ENCODE measurements around the gene CFAP68. TPM values are rescaled to one million over a fixed set of nuclear protein-coding genes. Genes with fewer than 3 reads are reported as not detected.

Gene CFAP68
- total and polyA plus RNA-seq, 2 of the 8 experiments (the other 6 are each of a cell fraction or from before 2014, with no cell fraction given), result 21.4 to 43.1 TPM

- Histone ChIP-seq H4K91ac (replicated peaks; ENCODE audit: insufficient read length, low read length) (no peak overlapping the region), H3K79me2 (ENCODE audit: control insufficient read depth in 1 of 2, insufficient read depth in 2 of 2, low read length in 2 of 2) (no peaks in the 10 kb centered on the region), H3K23ac (ENCODE audit: insufficient read length) (no peak overlapping the region), H2BK15ac (ENCODE audit: low read length) (no peak overlapping the region), H3K9ac (replicated peaks in 1 of 4; ENCODE audit: extremely low read depth in 1 of 4, low read depth in 3 of 4, low read length in 3 of 4) (no peak overlapping the region), H3K14ac (ENCODE audit: insufficient read length) (no peak overlapping the region), H2BK12ac (ENCODE audit: low read depth, low read length) (no peak overlapping the region), H2BK120ac (replicated peaks; ENCODE audit: low read depth, low read length) (no peak overlapping the region), H2BK20ac (ENCODE audit: low read length) (no peak overlapping the region), H2AFZ (ENCODE audit: low read length) (no peak overlapping the region), H4K8ac (ENCODE audit: extremely low read depth, insufficient read depth, low read length) (no peak overlapping the region), H2BK5ac (ENCODE audit: low read depth, low read length) (no peak overlapping the region), H3K56ac (replicated peaks; ENCODE audit: insufficient read length, low read depth, low read length) (no peak overlapping the region), H3K4me3 (ENCODE audit: extremely low read depth in 1 of 4, insufficient read depth in 2 of 4, low read depth in 3 of 4, low read length in 4 of 4) (no peak overlapping the region), H3K27me3 (replicated peaks in 1 of 4; ENCODE audit: control insufficient read depth in 3 of 4, extremely low read depth in 1 of 4, insufficient read depth in 3 of 4, low read length in 3 of 4) (no peaks in the 10 kb centered on the region), H3K4ac (replicated peaks; ENCODE audit: insufficient read length, low read depth, low read length) (no peak overlapping the region), H3K27ac (ENCODE audit: low read depth, low read length) (no peak overlapping the region), H3K23me2 (ENCODE audit: low read depth, low read length) (no peaks in the 10 kb centered on the region), H4K20me1 (replicated peaks in 1 of 2; ENCODE audit: control insufficient read depth in 1 of 2, insufficient read depth in 2 of 2, low read length in 2 of 2) (no peaks in the 10 kb centered on the region), H3K79me1 (ENCODE audit: low read depth, low read length) (no peaks in the 10 kb centered on the region), H2AK5ac (ENCODE audit: low read depth, low read length) (no peak overlapping the region), H3K4me1 (replicated peaks in 1 of 4; ENCODE audit: control insufficient read depth in 3 of 4, insufficient read depth in 4 of 4, low read length in 3 of 4) (no peaks in the 10 kb centered on the region), H4K5ac (ENCODE audit: insufficient read length, low read depth, low read length) (no peak overlapping the region), H3K9me3 (ENCODE audit: insufficient read depth in 2 of 2, low read depth in 1 of 2, low read length in 1 of 2) (no peaks in the 10 kb centered on the region), H3K18ac (ENCODE audit: extremely low read depth, low read length) (no peak overlapping the region), H3K4me2 (ENCODE audit: insufficient read depth in 1 of 2, low read depth in 2 of 2, low read length in 2 of 2) (no peak overlapping the region), H3K36me3 (ENCODE audit: control insufficient read depth in 2 of 4, insufficient read depth in 4 of 4, low read length in 3 of 4) (peaks cover 0 to 13% (median 0%) of the 10 kb centered on the region in 4 experiments; a peak in 2 of 8 replicates)
- DNase-seq (ENCODE audit: low read depth in 1 of 2, low spot score in 2 of 2) (no peak), FAIRE-seq (no peak)
- POLR2A ChIA-PET (ENCODE audit: partially characterized antibody), result interaction anchor here (0.8 kb wide), 1 partner anchor 73 kb away, joined by 3 read pairs; no protein-coding TSS in a partner anchor
- TF ChIP-seq CBX5 (IDR thresholded peaks at IDR 0.05; ENCODE audit: low read depth, low read length) (no peak), CHD2 (IDR thresholded peaks at IDR 0.05; ENCODE audit: low read length) (no peak), CTBP2 (IDR thresholded peaks at IDR 0.05; ENCODE audit: borderline replicate concordance, insufficient read depth, insufficient read length, low read length) (no peak), POLR2A (IDR thresholded peaks at IDR 0.05; ENCODE audit: control extremely low read depth in 1 of 2, low read depth in 2 of 2, low read length in 2 of 2) (no peak), GABPA (IDR thresholded peaks at IDR 0.05; ENCODE audit: borderline replicate concordance, insufficient read depth, low read length) (no peak), HDAC2 (IDR thresholded peaks at IDR 0.05; ENCODE audit: borderline replicate concordance in 1 of 2, low read depth in 2 of 2, low read length in 2 of 2) (no peak), CREB1 (IDR thresholded peaks at IDR 0.05) (no peak), SIX5 (IDR thresholded peaks at IDR 0.05; ENCODE audit: low read depth, low read length) (no peak), TBP (IDR thresholded peaks at IDR 0.05; ENCODE audit: low read depth, low read length) (no peak), JUN (IDR thresholded peaks at IDR 0.05; ENCODE audit: low read depth, low read length) (no peak), SRF (IDR thresholded peaks at IDR 0.05; ENCODE audit: low read depth, low read length) (no peak), RNF2 (IDR thresholded peaks at IDR 0.05; ENCODE audit: borderline replicate concordance, low read depth, low read length, missing control alignments, poor library complexity, severe bottlenecking) (no peak), KDM1A (IDR thresholded peaks at IDR 0.05; ENCODE audit: borderline replicate concordance, low read length) (no peak)
- CTCF ChIA-PET (ENCODE audit: partially characterized antibody), result interaction anchor here (1.0 to 1.9 kb wide), 4 partner anchors 9 to 126 kb away, joined by 3 to 7 read pairs (median 4); no protein-coding TSS in a partner anchor
Measured at GRCh38 chr11:111855506-111855905, 23.8 kb upstream of the CFAP68 start.
